NCI-H2107 treated with DMSO at 0.1 percent for 48 hours (cell line): ENCODE measurements around the gene INTS3.
"Not testable (repeated sequence)": the region's sequence is repeated elsewhere in the genome, so short reads cannot be mapped to it uniquely, and the experiment has no call there.

Experiments
- DNase-seq: peaks from one replicate; lab custom pipeline; 2025; ENCODE audit not compliant: unreplicated experiment; lab: John Stamatoyannopoulos, UW

The INTS3 gene

GRCh38 chr1:153705484-153705883 is 22.4 kb upstream of the INTS3 start:
- DNase-seq, result no peak

GRCh38 chr1:153711026-153711425 is 16.8 kb upstream of the INTS3 start:
- DNase-seq, result no peak

- not testable (repeated sequence) for DNase-seq
Observed at GRCh38 chr1:153716211-153716610, 11.6 kb upstream of the INTS3 start.

GRCh38 chr1:153717330-153717729 is 10.5 kb upstream of the INTS3 start:
- DNase-seq, result no peak

GRCh38 chr1:153723687-153724086 is 4.2 kb upstream of the INTS3 start:
- DNase-seq, result no peak

- DNase-seq, result not testable (repeated sequence)
Observed at GRCh38 chr1:153724634-153725033, 3.2 kb upstream of the INTS3 start.

GRCh38 chr1:153728305-153729066 is 636 bp downstream of the INTS3 start:
- DNase-seq, result peak; percentile 51

- no peak for DNase-seq
Observed at GRCh38 chr1:153730468-153730988, 2.7 kb downstream of the INTS3 start.

GRCh38 chr1:153733970-153734369 is 6.1 kb downstream of the INTS3 start:
- no peak for DNase-seq

- DNase-seq, result no peak
Observed at GRCh38 chr1:153734396-153735089, 6.7 kb downstream of the INTS3 start.

- DNase-seq, result no peak
Observed at GRCh38 chr1:153735090-153735420, 7.2 kb downstream of the INTS3 start.

- DNase-seq, result no peak
Observed at GRCh38 chr1:153741986-153742385, 14.1 kb downstream of the INTS3 start.

GRCh38 chr1:153742411-153743142 is 14.7 kb downstream of the INTS3 start:
- no peak for DNase-seq

- DNase-seq, result no peak
Observed at GRCh38 chr1:153745417-153745816, 17.6 kb downstream of the INTS3 start.

GRCh38 chr1:153746174-153746573 is 18.3 kb downstream of the INTS3 start:
- DNase-seq, result no peak

GRCh38 chr1:153748903-153749302 is 21.1 kb downstream of the INTS3 start:
- DNase-seq, result no peak

- DNase-seq, result peak; percentile 73
Observed at GRCh38 chr1:153749408-153750005, 21.7 kb downstream of the INTS3 start.

GRCh38 chr1:153750026-153750995 is 22.5 kb downstream of the INTS3 start:
- DNase-seq, result no peak

- no peak for DNase-seq
Observed at GRCh38 chr1:153752072-153752471, 24.2 kb downstream of the INTS3 start.

GRCh38 chr1:153752571-153753195 is 24.8 kb downstream of the INTS3 start:
- DNase-seq, result no peak
